Body of pancreas (tissue), 4 donors: Measurements from ENCODE around the gene ABCA5. TPM values are rescaled to one million over a fixed set of nuclear protein-coding genes. Genes with fewer than 3 reads are reported as not detected.

ENCODE experiments used
- ATAC-seq: fragments of 150-250 bp; one replicate; pipeline ENCODE4 v1.9.1; 2016
- DNase-seq, 4 donors: peaks; one replicate each; pipeline ENCODE4 v3.0.0-alpha.2; 2019
- H3K27ac ChIP-seq, 4 donors: fragments of 200-600 bp; sonication (generic); 1 replicate in 3 of 4; 2 replicates in 1 of 4; pipeline versions ENCODE4 v1.5.1 to v1.6.1; 2016 to 2019; ENCODE audit warnings: mild to moderate bottlenecking in 1 of 4, mixed read lengths in 1 of 4, moderate library complexity in 1 of 4
- H3K27me3 ChIP-seq, 2 donors: fragments of 200-600 bp; sonication (generic); one replicate each; pipeline ENCODE4 v1.6.0; 2016; ENCODE audit warnings: mild to moderate bottlenecking in 1 of 2
- H3K36me3 ChIP-seq, 2 donors: fragments of 200-600 bp; sonication (generic); replicated peaks in 1 of 2; 2 replicates each; pipeline ENCODE4 v1.5.1; 2016; ENCODE audit warnings: low read depth in 2 of 2; ENCODE audit not compliant: insufficient read depth in 1 of 2
- H3K4me1 ChIP-seq: fragments of 200-600 bp; sonication (generic); one replicate; pipeline ENCODE4 v1.6.0; 2016
- H3K4me3 ChIP-seq, 2 donors: fragments of 200-600 bp; sonication (generic); 1 replicate in 1 of 2; 2 replicates in 1 of 2; pipeline ENCODE4 v1.5.1; 2016 to 2019
- H3K9me3 ChIP-seq, 3 donors: fragments of 200-600 bp; sonication (generic); 1 replicate in 2 of 3; 2 replicates in 1 of 3; pipeline ENCODE4 v1.5.1; 2016
- CTCF ChIP-seq, 7 experiments: fragments of 450-650 bp in 4 of 7; fragments of 200-600 bp in 3 of 7; sonication (generic) in 3 of 7; IDR thresholded peaks; one replicate each; pipeline ENCODE4 v1.5.1; 2016 to 2019; ENCODE audit warnings: antibody characterized with exemption in 7 of 7
- POLR2A ChIP-seq, 3 donors: fragments of 450-650 bp; IDR thresholded peaks; one replicate each; pipeline ENCODE4 v1.6.1; 2016; ENCODE audit warnings: antibody characterized with exemption in 3 of 3, mild to moderate bottlenecking in 2 of 3
- WGBS, 2 donors: methylation state at CpG; one replicate each; pipeline ENCODE4 v1.1.5; 2017; 5-methylcytosine and 5-hydroxymethylcytosine counted together
- intact Hi-C: fragments of 100-400 bp; cut with DNase I; formaldehyde crosslinking; loops from one replicate; pipeline ENCODE4 v1.15.1; 2023
- total RNA-seq, 2 donors: library from RNA; depleted of rRNA; stranded (reverse); fragments of >200 nt; gene quantifications; one replicate each; pipeline ENCODE4 v1.1.0, GENCODE V29; 2016

Gene ABCA5
- total RNA-seq, 2 donors from 2014 or later: 93.4 to 104 TPM

DNA sequence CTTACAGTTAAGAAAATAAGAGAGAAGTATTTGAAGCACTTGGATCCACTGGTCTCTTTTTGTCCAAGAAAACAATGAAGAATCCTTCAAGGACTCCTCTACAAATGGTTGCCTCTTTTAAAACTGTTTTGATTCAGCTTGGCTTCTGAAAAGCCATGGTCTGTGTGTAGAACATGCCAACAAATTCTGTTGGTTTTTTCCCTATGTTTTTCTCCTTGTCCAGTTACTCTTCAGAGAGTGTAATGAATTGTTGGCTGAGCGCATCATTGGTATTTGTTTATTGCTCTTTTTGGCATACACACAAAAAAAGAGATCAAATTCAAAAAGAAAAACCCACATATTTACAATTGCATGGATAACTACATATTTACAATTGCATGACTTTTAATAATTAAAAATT lies 98.4 kb downstream of the ABCA5 start, which contains the start of gene ABCA10:
ABCA10 (minus strand) TSS at position 249 of the 400 bp plus-strand sequence. CDS start 3,466 bp downstream, outside the sequence.
- TF ChIP-seq POLR2A (IDR thresholded peaks at IDR 0.05): no peak
- no peak for TF ChIP-seq CTCF (IDR thresholded peaks at IDR 0.05)
- WGBS, 2 donors: 86 to 88% methylated on average over 1 of the region's 1 CpG
- no peak for ATAC-seq

DNA sequence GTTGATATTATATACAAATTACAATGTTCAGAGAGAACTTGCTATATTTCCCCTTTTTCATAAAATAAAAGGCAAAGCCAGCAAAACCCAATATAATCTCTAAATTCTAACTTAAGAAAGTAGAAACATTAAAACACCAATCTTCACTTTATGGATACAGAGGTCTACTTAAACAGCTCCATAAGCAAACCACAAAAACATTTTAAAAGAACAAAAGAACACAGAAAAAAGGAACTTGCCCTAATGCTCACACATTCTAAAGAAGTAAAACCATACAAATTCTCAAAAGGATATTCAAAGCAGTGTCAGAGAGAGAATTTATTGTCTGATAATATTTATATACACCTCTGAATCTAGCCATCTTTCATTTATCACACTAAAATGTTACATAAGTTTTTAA lies 98.9 kb downstream of the ABCA5 start:
- H3K27ac ChIP-seq: peak overlapping the region in 1 of 4 donors; percentile 46
- peaks cover 0 to 4% (median 0%) of the 10 kb centered on the region in 3 donors for H3K9me3 ChIP-seq
- no peaks in the 10 kb centered on the region for H3K27me3 ChIP-seq
- H3K4me1 ChIP-seq: no peaks in the 10 kb centered on the region
- intact Hi-C loops: no loop called here
- TF ChIP-seq CTCF (IDR thresholded peaks at IDR 0.05) (no peak), POLR2A (IDR thresholded peaks at IDR 0.05) (no peak)
- H3K36me3 ChIP-seq: no peaks in the 10 kb centered on the region
- ATAC-seq: no peak
- no peak overlapping the region for H3K4me3 ChIP-seq
- DNase-seq: no peak

More for the DNA sequence above, 98.4 kb downstream of the ABCA5 start, which contains the start of gene ABCA10:
- intact Hi-C loops: no loop called here
- Histone ChIP-seq H3K36me3 (no peaks in the 10 kb centered on the region), H3K9me3 (peaks cover 0 to 4% (median 0%) of the 10 kb centered on the region in 3 donors), H3K4me3 (no peak within 1 kb of the TSS), H3K27ac (peak within 1 kb of the TSS in 1 of 4 donors; percentile 46), H3K4me1 (no peaks in the 10 kb centered on the region), H3K27me3 (no peaks in the 10 kb centered on the region)
- DNase-seq: no peak

GRCh38 chr17:69227541-69227940 lies 99.4 kb downstream of the ABCA5 start:
- Histone ChIP-seq H3K4me3 (no peak overlapping the region), H3K36me3 (no peaks in the 10 kb centered on the region), H3K27me3 (no peaks in the 10 kb centered on the region), H3K4me1 (no peaks in the 10 kb centered on the region), H3K9me3 (peaks cover 0 to under 1% (median 0%) of the 10 kb centered on the region in 3 donors), H3K27ac (peak overlapping the region in 1 of 4 donors; percentile 46)
- 67 to 80% methylated on average over 2 of the region's 2 CpGs for WGBS, 2 donors
- intact Hi-C loops: no loop called here
- no peak for TF ChIP-seq CTCF (IDR thresholded peaks at IDR 0.05)
- TF ChIP-seq POLR2A (IDR thresholded peaks at IDR 0.05): no peak
- ATAC-seq: no peak
- no peak for DNase-seq

DNA sequence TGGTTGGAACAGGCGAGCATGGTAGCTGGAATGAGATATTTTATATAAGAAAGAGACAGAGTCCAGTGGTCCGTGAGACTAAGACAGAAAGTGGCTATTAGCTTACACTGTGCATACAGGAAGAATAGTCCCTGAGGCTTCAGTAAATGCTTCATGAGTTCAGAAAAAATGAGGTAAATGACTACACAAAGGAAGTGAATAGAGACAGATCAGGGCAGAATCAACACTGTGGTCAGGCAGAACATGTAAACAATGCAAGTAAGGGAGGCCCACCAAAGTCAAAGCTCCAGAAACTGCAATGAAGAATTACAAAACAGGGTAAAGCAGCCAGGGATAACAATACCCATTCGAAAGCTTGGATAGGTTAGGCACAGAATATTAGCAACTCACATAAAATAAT lies 103.1 kb downstream of the ABCA5 start:
- H3K4me1 ChIP-seq: no peaks in the 10 kb centered on the region
- WGBS, 2 donors: 75 to 92% methylated on average over 3 of the region's 3 CpGs
- DNase-seq (no peak), ATAC-seq (no peak)
- no peak overlapping the region for H3K27ac ChIP-seq
- no peak overlapping the region for H3K4me3 ChIP-seq
- H3K9me3 ChIP-seq: no peaks in the 10 kb centered on the region
- intact Hi-C loops: no loop called here
- no peak for TF ChIP-seq CTCF (IDR thresholded peaks at IDR 0.05)
- no peak for TF ChIP-seq POLR2A (IDR thresholded peaks at IDR 0.05)
- no peaks in the 10 kb centered on the region for H3K36me3 ChIP-seq
- no peaks in the 10 kb centered on the region for H3K27me3 ChIP-seq

- Histone ChIP-seq H3K27ac (no peak overlapping the region), H3K9me3 (no peaks in the 10 kb centered on the region), H3K4me1 (no peaks in the 10 kb centered on the region), H3K4me3 (no peak overlapping the region), H3K27me3 (no peaks in the 10 kb centered on the region), H3K36me3 (no peaks in the 10 kb centered on the region)
- ATAC-seq: no peak
- DNase-seq: no peak
- intact Hi-C loops: no loop called here
- no peak for TF ChIP-seq CTCF (IDR thresholded peaks at IDR 0.05)
- TF ChIP-seq POLR2A (IDR thresholded peaks at IDR 0.05): no peak
Observed at GRCh38 chr17:69222707-69223258, 104.2 kb downstream of the ABCA5 start.
